ENCODE results near the gene MCM7. TPM values are rescaled to one million over a fixed set of nuclear protein-coding genes. Genes with fewer than 3 reads are reported as not detected.
A peak's percentile ranks its signal among the peaks of the same experiment; 100 is the strongest.

The MCM7 gene
- total and polyA plus RNA-seq, 2 of the 13 experiments (the other 11 are each of a cell fraction or from before 2014, with no cell fraction given), result 84.5 to 214 TPM

- TF ChIP-seq SIX1 (CRISPR knock-in tag; IDR thresholded peaks at IDR 0.05; ENCODE audit: borderline replicate concordance) (peak; percentile 15; the same call in 1 of the 2 replicates), HBP1 (CRISPR knock-in tag; IDR thresholded peaks at IDR 0.05; ENCODE audit: low read depth) (no peak), NCOA1 (CRISPR knock-in tag; IDR thresholded peaks at IDR 0.05) (no peak), SUZ12 (IDR thresholded peaks at IDR 0.05; ENCODE audit: low read depth, low read length) (no peak), HDAC6 (IDR thresholded peaks at IDR 0.05; ENCODE audit: low read depth, low read length) (no peak), PLSCR1 (CRISPR knock-in tag; IDR thresholded peaks at IDR 0.05; ENCODE audit: borderline replicate concordance) (no peak), HMGXB4 (CRISPR knock-in tag; IDR thresholded peaks at IDR 0.05; ENCODE audit: borderline replicate concordance in 1 of 2, low read depth in 1 of 2) (peak in 1 of 2 experiments; percentile 41; a peak in 1 of 4 replicates), KLF15 (CRISPR knock-in tag; IDR thresholded peaks at IDR 0.05; ENCODE audit: borderline replicate concordance) (no peak), ZNF230 (CRISPR knock-in tag; IDR thresholded peaks at IDR 0.05) (no peak; the same call in 1 of the 2 replicates), PHF20 (CRISPR knock-in tag; IDR thresholded peaks at IDR 0.05) (peak; percentile 68; the same call in 1 of the 2 replicates), RBAK (CRISPR knock-in tag; IDR thresholded peaks at IDR 0.05) (no peak), ZNF775 (CRISPR knock-in tag; IDR thresholded peaks at IDR 0.05; ENCODE audit: borderline replicate concordance) (no peak), ZNF614 (CRISPR knock-in tag; IDR thresholded peaks at IDR 0.05; ENCODE audit: borderline replicate concordance) (no peak), KLF11 (CRISPR knock-in tag; IDR thresholded peaks at IDR 0.05) (peak; percentile 40; the same call in 1 of the 2 replicates), AHDC1 (CRISPR knock-in tag; IDR thresholded peaks at IDR 0.05; ENCODE audit: borderline replicate concordance) (no peak), ZNF138 (CRISPR knock-in tag; IDR thresholded peaks at IDR 0.05; ENCODE audit: low read depth) (no peak)
These were observed 18.1 kb upstream of the MCM7 start, which contains the start of the genes CNPY4 and TAF6 (continued) for GRCh38 chr7:100119072-100119969.

Measured in HepG2 (cell line).